Measurements from ENCODE around the gene TMEM11.

TMEM11 gene

DNA sequence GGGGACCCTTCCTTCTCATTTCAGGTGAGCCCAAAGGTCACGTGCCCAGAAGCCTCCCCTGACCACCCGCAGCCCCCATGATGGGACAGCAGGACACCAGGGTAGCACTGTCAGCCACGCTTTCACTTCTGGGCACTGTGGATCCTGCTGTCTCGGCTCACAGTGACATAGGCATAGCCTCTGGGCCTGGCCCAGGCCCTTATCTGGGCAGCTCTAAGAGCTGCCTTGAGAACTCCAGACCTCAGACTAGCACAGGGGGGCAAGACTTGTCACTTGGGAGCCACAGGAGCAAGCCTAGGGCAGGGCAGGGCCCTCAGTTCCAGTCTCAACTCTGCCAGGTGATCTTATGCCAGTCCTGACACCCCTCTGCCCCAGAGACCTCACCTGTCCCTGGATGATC is 34.5 kb upstream of the TMEM11 start:
- TF ChIP-seq, protein P1, sequence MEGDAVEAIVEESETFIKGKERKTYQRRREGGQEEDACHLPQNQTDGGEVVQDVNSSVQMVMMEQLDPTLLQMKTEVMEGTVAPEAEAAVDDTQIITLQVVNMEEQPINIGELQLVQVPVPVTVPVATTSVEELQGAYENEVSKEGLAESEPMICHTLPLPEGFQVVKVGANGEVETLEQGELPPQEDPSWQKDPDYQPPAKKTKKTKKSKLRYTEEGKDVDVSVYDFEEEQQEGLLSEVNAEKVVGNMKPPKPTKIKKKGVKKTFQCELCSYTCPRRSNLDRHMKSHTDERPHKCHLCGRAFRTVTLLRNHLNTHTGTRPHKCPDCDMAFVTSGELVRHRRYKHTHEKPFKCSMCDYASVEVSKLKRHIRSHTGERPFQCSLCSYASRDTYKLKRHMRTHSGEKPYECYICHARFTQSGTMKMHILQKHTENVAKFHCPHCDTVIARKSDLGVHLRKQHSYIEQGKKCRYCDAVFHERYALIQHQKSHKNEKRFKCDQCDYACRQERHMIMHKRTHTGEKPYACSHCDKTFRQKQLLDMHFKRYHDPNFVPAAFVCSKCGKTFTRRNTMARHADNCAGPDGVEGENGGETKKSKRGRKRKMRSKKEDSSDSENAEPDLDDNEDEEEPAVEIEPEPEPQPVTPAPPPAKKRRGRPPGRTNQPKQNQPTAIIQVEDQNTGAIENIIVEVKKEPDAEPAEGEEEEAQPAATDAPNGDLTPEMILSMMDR (IDR thresholded peaks at IDR 0.05; ENCODE audit: control insufficient read depth, extremely low read depth, insufficient read depth): no peak
- DNase-seq (ENCODE audit: low read depth): no peak
- no peak overlapping the region for H3K4me3 ChIP-seq (ENCODE audit: low read depth, low read length)

DNA sequence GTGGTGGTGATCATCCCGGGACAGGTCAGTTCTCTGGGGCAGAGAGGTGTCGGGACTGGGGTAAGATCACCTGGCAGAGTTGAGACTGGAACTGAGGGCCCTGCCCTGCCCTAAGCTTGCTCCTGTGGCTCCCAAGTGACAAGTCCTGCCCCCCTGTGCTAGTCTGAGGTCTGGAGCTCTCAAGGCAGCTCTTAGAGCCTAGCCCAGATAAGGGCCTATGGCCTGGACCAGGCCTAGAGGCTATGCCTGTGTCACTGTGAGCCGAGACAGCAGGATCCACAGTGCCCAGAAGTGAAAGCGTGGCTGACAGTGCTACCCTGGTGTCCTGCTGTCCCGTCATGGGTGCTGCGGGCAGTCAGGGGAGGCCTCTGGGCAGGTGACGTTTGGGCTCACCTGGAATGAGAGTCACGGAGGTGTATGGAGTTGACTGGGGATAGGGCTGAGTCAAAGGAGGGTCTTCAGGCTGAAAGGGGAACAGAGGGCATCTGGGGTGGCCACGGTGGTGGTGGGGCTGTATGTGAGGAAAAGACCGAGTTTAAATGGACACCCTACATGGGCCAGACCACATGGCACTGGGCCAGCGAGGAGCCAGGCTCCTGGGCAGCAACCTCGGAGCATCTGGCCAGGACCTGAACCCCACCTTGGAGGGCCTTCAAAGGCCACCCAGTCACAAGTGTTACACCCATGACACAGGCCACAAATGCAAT is 33.7 kb upstream of the TMEM11 start:
- H3K4me3 ChIP-seq (ENCODE audit: low read depth, low read length): no peak overlapping the region
- no peak for DNase-seq (ENCODE audit: low read depth)
- TF ChIP-seq, protein P1 (IDR thresholded peaks at IDR 0.05; ENCODE audit: control insufficient read depth, extremely low read depth, insufficient read depth): no peak

DNA sequence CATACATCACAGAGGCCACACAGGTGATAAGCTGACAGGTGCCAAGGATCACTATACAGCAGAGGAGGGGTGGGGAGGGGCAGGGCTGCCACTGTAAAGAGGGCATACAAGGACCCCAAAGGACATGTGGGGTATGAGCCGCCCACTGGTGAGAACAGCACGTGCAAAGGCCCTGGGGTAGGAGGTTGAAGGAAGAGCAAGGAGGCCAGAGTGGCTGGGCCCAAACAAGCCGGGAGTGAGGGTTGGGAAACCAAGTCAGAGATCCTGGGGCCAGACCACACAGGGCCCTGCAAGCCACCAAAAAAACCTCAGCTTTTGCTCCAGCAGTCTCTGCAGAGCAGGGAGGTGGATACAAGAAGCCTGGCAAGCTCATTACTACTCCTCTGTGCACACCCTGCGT is 32.7 kb upstream of the TMEM11 start:
- no peak overlapping the region for H3K4me3 ChIP-seq (ENCODE audit: low read depth, low read length)
- TF ChIP-seq, protein P1 (IDR thresholded peaks at IDR 0.05; ENCODE audit: control insufficient read depth, extremely low read depth, insufficient read depth): no peak
- DNase-seq (ENCODE audit: low read depth): no peak

DNA sequence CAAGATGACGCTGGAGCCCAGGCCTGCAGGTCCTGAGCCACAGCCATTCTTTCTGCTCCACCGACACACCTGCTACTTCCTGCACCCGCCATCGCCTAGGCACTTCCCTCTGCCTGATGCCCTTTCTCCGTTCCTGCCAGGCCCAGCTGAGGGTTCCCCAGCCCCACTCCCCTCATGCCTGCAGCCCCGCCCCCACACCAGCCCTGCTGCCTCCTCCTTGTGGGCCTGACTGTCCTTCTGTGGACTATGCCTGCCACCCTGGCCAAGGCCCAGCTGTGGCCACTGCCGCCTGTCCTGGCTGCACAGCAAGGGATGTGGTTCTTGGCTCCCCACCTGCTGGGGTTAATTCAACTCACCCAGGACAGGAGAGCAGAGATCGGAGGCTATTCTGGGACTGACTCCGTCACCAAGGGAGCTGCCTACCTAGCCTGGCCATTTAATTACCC is 31.7 kb upstream of the TMEM11 start:
- H3K4me3 ChIP-seq (ENCODE audit: low read depth, low read length): no peak overlapping the region
- no peak for DNase-seq (ENCODE audit: low read depth)
- TF ChIP-seq, protein P1 (IDR thresholded peaks at IDR 0.05; ENCODE audit: control insufficient read depth, extremely low read depth, insufficient read depth): no peak

DNA sequence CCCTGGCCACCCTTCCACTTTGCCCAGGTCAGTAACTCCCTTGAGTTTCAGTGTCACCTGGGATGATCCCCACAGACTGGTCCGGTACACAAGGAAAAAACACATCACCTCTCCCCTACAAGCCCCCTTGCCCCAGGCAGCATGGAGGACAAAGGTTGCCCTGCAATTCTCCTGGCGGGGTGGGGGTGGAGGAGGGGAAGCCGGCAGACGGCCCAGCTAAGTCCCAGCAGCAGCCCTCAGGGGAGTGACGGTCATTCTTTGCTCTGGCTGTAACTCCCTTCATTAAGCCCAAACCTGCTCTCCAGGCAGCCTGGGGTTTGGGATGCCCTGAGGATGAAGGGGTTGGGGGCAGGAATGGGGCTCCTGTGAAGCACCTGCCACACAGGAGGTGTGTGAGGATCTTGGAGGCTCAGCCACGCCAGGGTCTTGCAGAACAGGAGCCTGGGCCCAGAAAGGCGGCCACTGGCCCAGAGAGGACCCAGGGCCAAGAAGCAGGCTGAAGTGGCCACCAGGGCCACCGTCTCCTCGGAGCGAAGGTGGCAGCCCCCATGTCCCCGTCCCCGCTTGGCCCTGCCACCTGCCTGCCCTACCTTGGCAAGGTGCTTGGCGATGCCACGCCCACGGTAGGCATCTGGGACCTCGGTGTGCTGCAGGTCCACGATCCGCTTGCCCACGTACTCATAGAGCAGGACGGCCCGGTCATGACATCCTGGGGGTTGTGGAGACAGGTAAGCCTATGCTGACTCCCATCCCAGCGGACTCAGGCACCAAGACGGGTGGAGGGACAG is 29.7 kb upstream of the TMEM11 start:
- DNase-seq (ENCODE audit: low read depth): no peak
- TF ChIP-seq, protein P1 (IDR thresholded peaks at IDR 0.05; ENCODE audit: control insufficient read depth, extremely low read depth, insufficient read depth): no peak
- no peak overlapping the region for H3K4me3 ChIP-seq (ENCODE audit: low read depth, low read length)

DNA sequence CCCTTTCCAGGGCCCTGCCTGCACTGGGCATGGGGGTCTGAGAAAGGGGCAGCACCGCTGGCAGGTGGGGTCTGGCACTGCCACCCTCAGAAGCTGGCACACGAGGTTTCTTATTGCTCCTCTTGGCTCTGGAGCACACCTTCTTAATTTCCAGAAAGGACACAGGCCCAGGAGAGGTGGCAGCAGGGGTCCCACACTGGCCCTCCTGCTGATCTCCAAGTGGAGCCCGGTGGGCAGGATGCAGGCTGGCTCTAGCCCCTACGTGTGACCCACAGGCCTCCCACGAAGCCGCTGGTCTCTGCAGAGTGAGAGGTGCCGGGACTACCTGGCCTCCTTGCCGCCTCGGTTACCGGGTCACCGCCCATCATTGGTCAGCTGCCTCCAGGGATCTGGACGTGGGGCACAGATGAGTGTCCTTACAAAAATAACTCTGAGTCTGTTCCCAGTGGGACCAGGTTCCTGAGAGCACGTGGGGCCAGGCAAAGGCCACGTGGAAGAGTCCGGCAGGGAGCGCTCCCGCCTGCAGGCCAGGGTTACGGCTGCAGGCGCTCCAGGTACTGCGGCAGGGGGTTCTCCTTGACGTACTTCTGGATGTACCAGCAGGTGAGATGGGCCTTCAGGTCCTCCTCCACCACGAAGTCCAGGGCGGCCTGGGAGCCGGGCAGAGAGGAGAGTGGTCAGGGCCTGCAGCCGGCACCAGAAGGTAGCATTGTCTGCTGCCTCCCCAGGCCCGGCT is 29.0 kb upstream of the TMEM11 start:
- no peak overlapping the region for H3K4me3 ChIP-seq (ENCODE audit: low read depth, low read length)
- TF ChIP-seq, protein P1 (IDR thresholded peaks at IDR 0.05; ENCODE audit: control insufficient read depth, extremely low read depth, insufficient read depth): no peak
- no peak for DNase-seq (ENCODE audit: low read depth)

Data from LNCaP clone FGC (cell line).